Nephron progenitor cell (in vitro differentiated cells): ENCODE results near the gene ULK4.

ENCODE experiments used
- DNase-seq: peaks from one replicate; pipeline ENCODE4 v3.0.0; 2021
- H3K27ac Mint-ChIP-seq: 2 replicates; pipeline ENCODE4 v1.8.0; 2021; ENCODE audit warnings: mild to moderate bottlenecking, moderate library complexity, mixed read lengths
- H3K27me3 Mint-ChIP-seq: 2 replicates; pipeline ENCODE4 v1.8.0; 2021; ENCODE audit warnings: mild to moderate bottlenecking, low read depth, mixed read lengths; ENCODE audit not compliant: poor library complexity
- H3K36me3 Mint-ChIP-seq: 2 replicates; pipeline ENCODE4 v1.8.0; 2021; ENCODE audit warnings: low read depth, mixed read lengths
- H3K4me1 Mint-ChIP-seq: 2 replicates; pipeline ENCODE4 v1.8.0; 2021; ENCODE audit warnings: mixed read lengths
- H3K4me3 Mint-ChIP-seq: 2 replicates; pipeline ENCODE4 v1.8.0; 2021; ENCODE audit warnings: mild to moderate bottlenecking, moderate library complexity, mixed read lengths
- H3K9me3 Mint-ChIP-seq: 2 replicates; pipeline ENCODE4 v1.8.0; 2021; ENCODE audit warnings: mild to moderate bottlenecking, moderate library complexity, mixed read lengths
- TF ChIP-seq, protein P1 (sequence below): fragments of 200-600 bp; sonication (generic); IDR thresholded peaks from 2 replicates; pipeline ENCODE4 v1.5.0; 2021; ENCODE audit warnings: antibody characterized with exemption

Gene ULK4

DNA sequence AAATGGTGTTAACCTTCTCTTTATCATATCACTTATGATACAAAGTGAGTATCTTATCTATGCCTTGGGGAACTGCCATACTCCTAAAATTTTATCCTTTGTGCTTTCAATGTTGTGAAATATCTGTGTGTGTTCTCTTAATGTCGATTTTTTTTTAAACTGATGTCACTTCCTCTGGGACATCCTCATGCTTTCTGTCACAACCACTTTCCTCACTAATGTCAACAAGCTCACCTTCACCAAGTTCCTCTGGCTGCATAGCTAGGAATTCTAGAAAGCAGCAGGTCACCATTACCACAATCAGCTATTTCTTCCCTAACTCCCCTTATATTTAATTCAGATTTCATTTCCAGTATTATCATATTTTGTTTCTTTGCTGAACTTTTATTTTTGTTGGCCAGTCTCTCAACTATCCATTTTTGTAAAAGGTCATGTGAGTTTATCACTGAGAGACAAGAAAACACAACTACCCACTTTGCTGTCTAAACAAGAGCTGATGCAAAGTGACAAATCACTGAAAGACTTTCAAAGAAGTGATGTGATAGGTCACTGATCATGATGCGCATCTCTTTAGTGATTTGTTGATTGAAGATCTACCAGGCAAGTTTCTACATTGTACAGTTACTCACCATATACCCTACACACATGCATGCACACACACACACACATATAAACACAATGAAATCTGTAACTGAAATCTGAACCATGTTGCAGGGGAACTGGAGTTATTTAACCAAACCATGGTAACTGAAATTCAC, 369.0 kb downstream of the ULK4 start:
- Mint-ChIP-seq H3K27me3 (no peaks in the 10 kb centered on the region), H3K36me3 (no peaks in the 10 kb centered on the region), H3K27ac (no peak overlapping the region), H3K4me1 (peaks cover 5% of the 10 kb centered on the region), H3K4me3 (no peak overlapping the region), H3K9me3 (no peaks in the 10 kb centered on the region)
- no peak for DNase-seq
- TF ChIP-seq, protein P1, sequence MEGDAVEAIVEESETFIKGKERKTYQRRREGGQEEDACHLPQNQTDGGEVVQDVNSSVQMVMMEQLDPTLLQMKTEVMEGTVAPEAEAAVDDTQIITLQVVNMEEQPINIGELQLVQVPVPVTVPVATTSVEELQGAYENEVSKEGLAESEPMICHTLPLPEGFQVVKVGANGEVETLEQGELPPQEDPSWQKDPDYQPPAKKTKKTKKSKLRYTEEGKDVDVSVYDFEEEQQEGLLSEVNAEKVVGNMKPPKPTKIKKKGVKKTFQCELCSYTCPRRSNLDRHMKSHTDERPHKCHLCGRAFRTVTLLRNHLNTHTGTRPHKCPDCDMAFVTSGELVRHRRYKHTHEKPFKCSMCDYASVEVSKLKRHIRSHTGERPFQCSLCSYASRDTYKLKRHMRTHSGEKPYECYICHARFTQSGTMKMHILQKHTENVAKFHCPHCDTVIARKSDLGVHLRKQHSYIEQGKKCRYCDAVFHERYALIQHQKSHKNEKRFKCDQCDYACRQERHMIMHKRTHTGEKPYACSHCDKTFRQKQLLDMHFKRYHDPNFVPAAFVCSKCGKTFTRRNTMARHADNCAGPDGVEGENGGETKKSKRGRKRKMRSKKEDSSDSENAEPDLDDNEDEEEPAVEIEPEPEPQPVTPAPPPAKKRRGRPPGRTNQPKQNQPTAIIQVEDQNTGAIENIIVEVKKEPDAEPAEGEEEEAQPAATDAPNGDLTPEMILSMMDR = no peak

GRCh38 chr3:41583014-41583413, 378.9 kb downstream of the ULK4 start:
- H3K27ac Mint-ChIP-seq = no peak overlapping the region
- no peaks in the 10 kb centered on the region for H3K4me1 Mint-ChIP-seq
- no peaks in the 10 kb centered on the region for H3K27me3 Mint-ChIP-seq
- no peak overlapping the region for H3K4me3 Mint-ChIP-seq
- TF ChIP-seq, protein P1 = no peak
- H3K36me3 Mint-ChIP-seq = no peaks in the 10 kb centered on the region
- no peak for DNase-seq
- peaks cover 3% of the 10 kb centered on the region for H3K9me3 Mint-ChIP-seq

DNA sequence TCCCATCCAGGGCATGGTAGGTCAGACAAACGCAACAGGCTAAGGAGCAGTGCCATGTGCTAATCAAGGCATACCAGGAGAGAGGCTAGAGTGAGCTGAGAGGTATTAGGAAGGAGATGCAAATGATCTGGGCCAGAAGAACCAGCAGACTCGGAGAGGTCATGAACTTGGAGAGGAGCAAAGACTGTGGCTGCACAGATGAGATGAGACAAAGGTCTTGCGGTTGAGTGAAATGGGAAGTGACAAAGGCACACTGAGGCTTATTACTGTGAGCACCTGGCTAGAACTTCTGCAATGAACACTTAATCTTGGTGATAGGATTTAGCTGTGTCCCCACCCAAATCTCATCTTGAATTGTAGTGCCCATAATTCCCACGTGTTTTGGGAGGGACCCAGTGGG, 380.2 kb downstream of the ULK4 start:
- TF ChIP-seq, protein P1 = no peak
- peaks cover 3% of the 10 kb centered on the region for H3K9me3 Mint-ChIP-seq
- no peaks in the 10 kb centered on the region for H3K36me3 Mint-ChIP-seq
- no peak for DNase-seq
- no peak overlapping the region for H3K4me3 Mint-ChIP-seq
- H3K27me3 Mint-ChIP-seq = no peaks in the 10 kb centered on the region
- H3K27ac Mint-ChIP-seq = no peak overlapping the region
- peaks cover 4% of the 10 kb centered on the region for H3K4me1 Mint-ChIP-seq

DNA sequence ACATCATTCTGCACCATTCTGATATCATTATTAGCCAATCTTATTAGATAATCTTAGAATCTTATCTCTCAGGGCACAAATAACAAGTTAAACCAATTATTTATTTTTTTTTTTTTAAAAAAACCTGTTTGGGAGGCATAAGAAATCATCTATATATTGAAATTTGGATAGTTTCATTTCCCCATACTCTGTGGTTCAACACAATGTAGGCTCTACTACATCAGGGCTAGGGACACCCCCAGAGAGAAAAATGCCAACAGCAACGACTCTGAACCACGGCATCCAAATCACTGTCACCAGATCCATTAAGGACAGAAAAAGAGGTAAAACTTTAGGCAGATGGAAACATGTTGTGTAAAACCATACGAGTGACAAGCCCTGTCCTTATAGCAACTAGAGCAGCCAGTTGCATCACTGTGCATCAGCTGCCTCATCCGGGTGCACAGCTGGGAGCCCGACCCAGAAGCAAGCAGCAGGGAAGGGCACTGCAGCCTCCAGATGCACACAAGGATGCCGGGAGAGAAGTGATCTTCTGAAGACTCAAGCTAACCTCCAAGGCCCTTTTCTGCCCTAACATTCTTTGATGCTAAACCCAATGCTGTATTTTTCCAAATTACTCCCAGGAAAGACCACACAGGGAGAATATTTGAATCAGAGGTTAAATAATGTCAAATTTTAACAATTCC, 381.5 kb downstream of the ULK4 start:
- peaks cover 4% of the 10 kb centered on the region for H3K4me1 Mint-ChIP-seq

GRCh38 chr3:41579861-41580260, 382.0 kb downstream of the ULK4 start:
- no peak for DNase-seq
- H3K27me3 Mint-ChIP-seq = no peaks in the 10 kb centered on the region
- peaks cover 4% of the 10 kb centered on the region for H3K4me1 Mint-ChIP-seq
- peaks cover 3% of the 10 kb centered on the region for H3K9me3 Mint-ChIP-seq
- TF ChIP-seq, protein P1 = no peak
- H3K36me3 Mint-ChIP-seq = no peaks in the 10 kb centered on the region
- no peak overlapping the region for H3K27ac Mint-ChIP-seq
- no peak overlapping the region for H3K4me3 Mint-ChIP-seq

More for the DNA sequence above, 381.5 kb downstream of the ULK4 start:
- TF ChIP-seq, protein P1 = no peak
- H3K27me3 Mint-ChIP-seq = no peaks in the 10 kb centered on the region
- DNase-seq = no peak
- H3K36me3 Mint-ChIP-seq = no peaks in the 10 kb centered on the region
- no peak overlapping the region for H3K4me3 Mint-ChIP-seq
- H3K27ac Mint-ChIP-seq = no peak overlapping the region
- peaks cover 3% of the 10 kb centered on the region for H3K9me3 Mint-ChIP-seq
